K562 (cell line): Measurements from ENCODE around the gene RNF212B. TPM values are rescaled to one million over a fixed set of nuclear protein-coding genes. Genes with fewer than 3 reads are reported as not detected.

ENCODE experiments used
- BMI1 ChIP-seq: fragments of 150-350 bp; IDR thresholded peaks from 2 replicates; pipeline ENCODE4 v1.6.1; 2014; ENCODE audit warnings: low read length
- CGGBP1 ChIP-seq: fragments of 250-450 bp; sonication (Bioruptor Pico); IDR thresholded peaks from 2 replicates; pipeline ENCODE4 v1.9.0; 2021; ENCODE audit warnings: mild to moderate bottlenecking
- EP300 ChIP-seq: IDR thresholded peaks from 2 replicates; pipeline ENCODE4 v1.6.1; 2012; ENCODE audit warnings: low read length, improper control_type of control experiment
- GMEB1 ChIP-seq: fragments of 250-450 bp; sonication (Bioruptor Pico); IDR thresholded peaks from 2 replicates; pipeline ENCODE4 v1.4.0; 2020; ENCODE audit warnings: mild to moderate bottlenecking
- ILK ChIP-seq: fragments of 450-650 bp; IDR thresholded peaks from 2 replicates; pipeline ENCODE4 v1.6.1; 2016; ENCODE audit warnings: missing genetic modification characterization, low read depth, mild to moderate bottlenecking, missing compliant biosample characterization, moderate library complexity, borderline replicate concordance
- LCOR ChIP-seq: sonication (generic); formaldehyde crosslinking; IDR thresholded peaks from 2 replicates; pipeline ENCODE4 v1.8.0; 2022; ENCODE audit warnings: mild to moderate bottlenecking, missing genetic modification reagents
- MBD1 ChIP-seq: fragments of 250-450 bp; sonication (Bioruptor Pico); IDR thresholded peaks from 2 replicates; pipeline ENCODE4 v1.8.0; 2022; ENCODE audit warnings: inconsistent platforms
- PRPF4 ChIP-seq: fragments of 200-400 bp; formaldehyde crosslinking; IDR thresholded peaks from one replicate; pipeline ENCODE4 v1.6.1; 2017; ENCODE audit warnings: low read length, low read depth, mild to moderate bottlenecking; ENCODE audit not compliant: insufficient read depth, poor library complexity, severe bottlenecking
- TFAP4 ChIP-seq: sonication (generic); formaldehyde crosslinking; IDR thresholded peaks from 2 replicates; pipeline ENCODE4 v1.8.0; 2022; ENCODE audit warnings: missing genetic modification reagents, mild to moderate bottlenecking, moderate library complexity, borderline replicate concordance
- THRB ChIP-seq: fragments of 450-650 bp; formaldehyde crosslinking; conservative IDR thresholded peaks from 2 replicates; pipeline ENCODE4 v1.4.0; 2022; ENCODE audit warnings: mild to moderate bottlenecking, missing genetic modification characterization
- ZBTB1 ChIP-seq: sonication (generic); formaldehyde crosslinking; IDR thresholded peaks from 2 replicates; pipeline ENCODE4 v1.8.1; 2023; ENCODE audit warnings: missing genetic modification reagents, low read depth, mild to moderate bottlenecking, borderline replicate concordance
- ZFP91 ChIP-seq: sonication (generic); formaldehyde crosslinking; IDR thresholded peaks from 2 replicates; pipeline ENCODE4 v1.8.0; 2022; ENCODE audit warnings: mild to moderate bottlenecking, missing genetic modification reagents
- ZNF263 ChIP-seq: sonication (generic); formaldehyde crosslinking; IDR thresholded peaks from 2 replicates; pipeline ENCODE4 v1.8.0; 2022; ENCODE audit warnings: mild to moderate bottlenecking, missing genetic modification reagents, borderline replicate concordance
- ZNF277 ChIP-seq: fragments of 250-450 bp; sonication (Bioruptor Pico); IDR thresholded peaks from 2 replicates; pipeline ENCODE4 v1.8.0; 2022; ENCODE audit warnings: inconsistent platforms, mild to moderate bottlenecking, moderate library complexity, borderline replicate concordance
- ZNF551 ChIP-seq: fragments of 250-450 bp; sonication (Bioruptor Pico); IDR thresholded peaks from 2 replicates; pipeline ENCODE4 v1.5.0; 2021; ENCODE audit warnings: mild to moderate bottlenecking, moderate library complexity
- ZNF57 ChIP-seq: fragments of 450-650 bp; formaldehyde crosslinking; IDR thresholded peaks from 2 replicates; pipeline ENCODE4 v1.4.0; 2020; ENCODE audit warnings: mild to moderate bottlenecking, moderate library complexity
- polyA plus RNA-seq, 8 experiments: library from polyadenylated mRNA; depleted of rRNA in 4 of 8; stranded (reverse) in 5 of 8; unstranded in 3 of 8; fragments of >200 nt; fragmentation: Nextera tagmentation in 2 of 8; fragmentation: Illumina TruSeq in 1 of 8; extraction: Ambion mirVana in 2 of 8; extraction: Trizol in 1 of 8; gene quantifications; 2 replicates each; pipeline versions ENCODE4 v1.2.1 to v1.2.3, GENCODE V29; 2011 to 2014; ENCODE audit warnings: inconsistent platforms in 1 of 8, missing spikeins in 1 of 8
- total RNA-seq, 7 experiments: library from RNA; depleted of rRNA in 6 of 7; stranded (reverse); fragments of >200 nt in 6 of 7; fragmentation: Illumina TruSeq in 2 of 7; extraction: Trizol in 2 of 7; gene quantifications; 2 replicates each; pipeline versions ENCODE4 v1.2.1 to v1.2.3, GENCODE V29; 2011 to 2021; ENCODE audit warnings: low replicate concordance in 1 of 7

Gene RNF212B
- total and polyA plus RNA-seq, 9 of the 15 experiments (the other 6 are each of a cell fraction or from before 2014, with no cell fraction given): 0.15 to 0.43 (median 0.27) TPM; not detected in 3

GRCh38 chr14:23321572-23322547, 84.1 kb downstream of the RNF212B start (continued):
- TF ChIP-seq ZNF277 (CRISPR knock-in tag) (no peak), THRB (CRISPR knock-in tag) (no peak), CGGBP1 (CRISPR knock-in tag) (no peak; the same call in 1 of the 2 replicates), BMI1 (no peak), EP300 (no peak), GMEB1 (CRISPR knock-in tag) (no peak), ZFP91 (CRISPR knock-in tag) (no peak), ILK (tag) (no peak), MBD1 (CRISPR knock-in tag) (no peak), TFAP4 (CRISPR knock-in tag) (no peak; the same call in 1 of the 2 replicates), ZNF263 (CRISPR knock-in tag) (peak; percentile 46; the same call in 1 of the 2 replicates), ZNF551 (CRISPR knock-in tag) (no peak), ZBTB1 (CRISPR knock-in tag) (no peak), LCOR (0 out of 2 replicates have a peak, but pooled peaks have one; percentile 9), ZNF57 (CRISPR knock-in tag) (no peak), PRPF4 (no peak)
